Gastrocnemius medialis (tissue), 4 donors: Measurements from ENCODE around the gene UBA6.

Experiments
- CTCF ChIP-seq, 5 experiments: fragments of 450-650 bp in 3 of 5; fragments of 200-600 bp in 2 of 5; sonication (generic) in 2 of 5; IDR thresholded peaks in 4 of 5; conservative IDR thresholded peaks in 1 of 5; 1 replicate in 4 of 5; 2 replicates in 1 of 5; pipeline ENCODE4 v1.5.1; 2016 to 2019; ENCODE audit warnings: antibody characterized with exemption in 5 of 5, mild to moderate bottlenecking in 3 of 5, moderate library complexity in 3 of 5
- POLR2A ChIP-seq, 2 donors: fragments of 450-650 bp; IDR thresholded peaks; one replicate each; pipeline ENCODE4 v1.6.1; 2017; ENCODE audit warnings: antibody characterized with exemption in 2 of 2, mild to moderate bottlenecking in 2 of 2, moderate library complexity in 2 of 2

DNA sequence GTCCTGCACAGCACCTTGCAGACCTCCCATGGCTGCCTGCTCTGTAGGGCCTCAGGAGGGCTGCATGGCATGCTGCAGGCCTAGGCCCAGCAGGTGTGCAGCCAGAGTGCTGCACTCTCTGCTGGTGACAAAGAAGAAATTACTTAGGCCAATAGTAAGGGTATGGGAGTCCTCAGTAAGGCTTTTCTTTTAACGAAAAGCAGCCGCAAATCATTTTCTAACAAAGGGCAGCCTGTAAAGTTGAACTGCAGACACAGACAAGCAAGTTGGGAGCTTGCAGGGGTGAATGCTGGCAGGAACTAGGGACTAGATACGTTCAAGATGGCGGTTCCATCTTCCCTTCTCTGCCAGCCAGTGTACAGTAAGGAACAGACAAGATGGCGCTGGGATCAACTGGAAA is 22.4 kb upstream of the UBA6 start:
- TF ChIP-seq POLR2A (IDR thresholded peaks at IDR 0.05) = no peak
- no peak for TF ChIP-seq CTCF (IDR thresholded peaks at IDR 0.05 in 4 of 5, conservative IDR thresholded peaks at IDR 0.05 in 1 of 5)
